Activated CD4-positive, alpha-beta T cell treated with anti-CD3 and anti-CD28 coated beads for 24 hours (primary cell): ENCODE results near the gene U2AF1L4.
A peak's percentile ranks its signal among the peaks of the same experiment; 100 is the strongest.

Experiments
- DNase-seq, 2 donors: peaks; one replicate each; pipeline ENCODE4 v3.0.0-alpha.2; 2020; ENCODE audit warnings: low read depth in 2 of 2

Gene U2AF1L4

DNA sequence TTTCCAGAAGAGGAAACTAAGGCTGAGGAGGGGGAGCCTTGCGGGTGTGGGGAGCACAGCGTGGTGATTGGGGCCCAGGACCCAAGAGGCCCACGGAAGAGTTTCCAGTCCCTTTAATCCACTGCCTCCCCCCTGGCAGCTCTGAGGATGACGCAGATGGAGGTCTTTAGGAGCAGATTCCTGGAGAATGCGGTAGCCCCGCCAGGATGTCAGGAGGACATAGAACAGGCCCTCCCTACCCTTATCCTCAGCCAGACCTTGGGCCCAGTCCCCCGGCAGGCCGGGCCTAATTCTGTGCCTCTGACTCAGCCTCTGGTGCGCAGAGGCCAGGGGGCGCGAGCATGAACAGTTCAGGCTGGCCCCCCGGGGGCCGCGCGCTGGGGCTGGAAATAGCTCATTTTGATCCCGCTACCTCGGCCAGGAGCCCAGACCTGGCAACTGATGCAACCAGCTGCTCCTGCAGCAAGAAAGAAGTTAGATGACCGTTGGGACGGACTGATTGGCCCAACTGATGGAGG is 12.1 kb upstream of the U2AF1L4 start:
- no peak for DNase-seq

DNA sequence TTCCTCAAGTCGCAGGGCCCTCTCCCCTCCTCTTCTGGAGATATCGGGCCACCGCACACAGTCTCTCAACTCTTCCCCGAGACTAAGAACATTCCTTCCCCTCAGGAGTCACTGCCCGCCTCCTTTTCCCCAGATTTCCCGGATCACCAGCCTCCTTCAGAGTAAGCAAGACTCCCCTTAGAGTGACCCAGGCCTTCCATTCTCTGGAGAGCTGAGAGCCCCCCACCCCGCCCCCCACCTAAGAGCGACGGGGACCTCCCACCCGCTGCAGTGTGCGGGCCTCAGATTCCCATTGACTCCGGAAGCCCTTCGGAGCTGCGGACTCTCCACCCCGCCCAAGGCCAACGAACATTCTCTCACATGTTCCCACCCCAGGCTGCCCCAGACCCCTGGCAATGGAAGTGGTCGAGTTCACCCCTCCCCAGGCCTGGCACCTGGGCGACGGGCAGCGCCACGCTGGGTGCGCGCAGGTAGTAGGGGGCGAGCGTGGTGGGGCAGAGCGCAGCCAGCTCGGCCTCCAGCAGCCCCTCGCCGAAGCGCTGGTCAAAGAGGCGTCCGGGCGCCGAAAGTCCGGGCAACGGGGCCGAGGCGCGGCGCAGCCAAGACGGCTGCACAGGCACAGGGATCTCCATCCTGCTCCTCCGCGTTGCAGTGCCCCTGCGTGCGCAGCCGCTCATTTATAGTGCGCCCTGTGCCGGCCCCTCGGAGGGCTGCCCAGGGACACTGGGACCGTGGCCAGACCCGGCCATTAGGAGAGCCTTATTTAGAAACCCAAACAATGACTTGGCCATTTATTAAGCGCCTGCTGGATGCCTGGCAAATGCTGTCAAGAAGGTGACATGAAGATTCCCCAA is 11.4 kb upstream of the U2AF1L4 start, which contains the start of gene HSPB6:
Gene HSPB6, minus strand, starts transcription at position 653 of the 854 bp plus-strand sequence. Its CDS starts 21 bp downstream, at position 632.
- no peak for DNase-seq

DNA sequence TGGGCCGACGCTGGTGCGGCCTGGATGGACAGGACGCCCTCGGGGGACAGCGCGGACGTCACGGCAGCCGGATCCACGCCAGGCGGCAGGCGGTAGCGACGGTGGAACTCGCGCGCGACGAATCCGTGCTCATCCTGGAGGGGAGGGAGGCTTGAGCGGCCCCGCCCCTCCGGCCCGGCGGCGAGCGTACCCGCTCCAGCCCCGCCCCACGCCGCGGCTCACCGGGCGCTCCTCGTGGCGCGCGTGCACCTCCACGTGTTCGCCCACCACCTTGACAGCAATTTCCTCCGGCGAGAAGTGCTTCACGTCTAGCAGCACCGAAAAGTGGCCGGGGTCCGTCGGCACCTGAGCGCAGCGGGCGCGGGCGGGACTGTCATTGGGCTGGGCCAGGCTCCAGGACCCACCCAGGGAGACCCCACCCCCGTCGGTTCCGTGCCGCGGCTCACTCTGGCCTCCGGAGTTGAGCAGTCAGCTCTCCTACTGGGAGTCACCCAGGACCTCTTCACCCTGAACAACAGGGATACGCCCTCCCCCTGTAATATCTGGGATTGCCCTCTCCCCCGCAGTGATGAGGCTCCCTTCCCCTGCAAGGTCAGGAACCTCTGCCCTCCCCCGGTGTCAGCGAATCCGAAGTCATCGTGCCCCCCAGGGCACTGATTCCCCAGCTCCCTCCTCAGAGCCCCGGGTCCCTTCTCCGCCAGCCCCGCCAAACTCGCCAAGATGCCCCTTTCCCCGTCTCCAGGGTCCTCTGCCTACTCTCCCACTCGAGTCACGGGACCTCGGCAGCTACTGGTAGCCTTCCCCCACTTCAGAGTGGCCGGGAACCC is 10.5 kb upstream of the U2AF1L4 start:
- no peak for DNase-seq

DNA sequence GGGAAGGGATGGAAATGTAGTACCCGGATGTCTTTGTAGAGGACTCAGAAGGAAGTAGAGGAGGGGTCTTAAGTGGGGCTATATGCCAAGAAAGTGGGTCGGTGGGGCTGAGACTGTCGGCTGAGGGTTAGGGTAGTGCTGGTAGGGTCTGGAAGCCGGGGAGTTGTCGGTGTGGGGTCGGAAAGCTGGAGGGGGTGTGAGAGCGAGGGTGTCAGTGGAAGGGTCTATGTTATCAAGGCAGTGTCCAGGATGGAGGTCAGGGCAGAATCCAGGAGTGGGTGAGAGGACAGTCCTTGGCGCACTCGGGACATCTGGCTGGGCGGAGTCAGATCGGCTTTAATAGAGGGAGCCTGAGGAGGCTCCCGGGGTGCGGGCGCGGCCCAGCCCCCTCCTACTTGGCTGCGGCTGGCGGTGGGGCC is 9.9 kb upstream of the U2AF1L4 start:
- no peak for DNase-seq

DNA sequence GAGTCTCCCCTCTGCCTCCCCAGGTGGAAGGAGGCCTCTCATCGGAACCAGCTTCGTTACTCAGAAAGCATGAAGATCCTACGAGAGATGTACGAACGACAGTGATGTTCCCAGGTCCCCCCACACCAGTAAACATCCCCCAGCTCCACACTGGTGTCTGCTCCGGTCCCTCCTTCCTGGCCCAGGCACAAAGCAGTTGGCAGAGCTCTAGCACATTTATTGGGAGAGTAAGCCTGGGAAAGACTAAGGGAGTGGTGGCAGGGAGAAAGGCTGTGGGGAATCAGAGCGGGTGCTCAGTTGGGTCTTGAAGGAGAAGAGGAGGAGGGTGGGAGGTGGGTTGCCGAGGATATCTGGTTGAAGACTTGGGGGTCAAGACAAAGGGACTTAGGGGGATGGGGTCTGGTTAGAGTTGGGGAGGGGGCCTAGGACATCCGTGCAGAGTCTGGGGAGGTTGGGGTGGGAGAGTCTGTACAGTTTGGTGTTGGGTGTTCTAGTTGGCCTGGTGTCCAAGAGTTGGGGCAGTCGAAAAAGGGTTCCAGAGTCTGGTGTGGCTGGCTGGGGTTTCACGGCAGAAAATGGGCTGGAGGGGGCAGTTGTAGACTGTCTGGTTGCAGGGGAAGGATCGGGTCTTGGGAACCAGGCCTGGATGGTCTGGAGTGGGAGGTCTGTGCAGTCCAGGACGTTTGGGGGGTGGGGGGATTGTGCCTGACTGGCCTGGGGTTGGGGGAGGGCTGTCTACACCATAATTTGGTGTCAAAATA is 9.3 kb upstream of the U2AF1L4 start:
- no peak for DNase-seq

DNA sequence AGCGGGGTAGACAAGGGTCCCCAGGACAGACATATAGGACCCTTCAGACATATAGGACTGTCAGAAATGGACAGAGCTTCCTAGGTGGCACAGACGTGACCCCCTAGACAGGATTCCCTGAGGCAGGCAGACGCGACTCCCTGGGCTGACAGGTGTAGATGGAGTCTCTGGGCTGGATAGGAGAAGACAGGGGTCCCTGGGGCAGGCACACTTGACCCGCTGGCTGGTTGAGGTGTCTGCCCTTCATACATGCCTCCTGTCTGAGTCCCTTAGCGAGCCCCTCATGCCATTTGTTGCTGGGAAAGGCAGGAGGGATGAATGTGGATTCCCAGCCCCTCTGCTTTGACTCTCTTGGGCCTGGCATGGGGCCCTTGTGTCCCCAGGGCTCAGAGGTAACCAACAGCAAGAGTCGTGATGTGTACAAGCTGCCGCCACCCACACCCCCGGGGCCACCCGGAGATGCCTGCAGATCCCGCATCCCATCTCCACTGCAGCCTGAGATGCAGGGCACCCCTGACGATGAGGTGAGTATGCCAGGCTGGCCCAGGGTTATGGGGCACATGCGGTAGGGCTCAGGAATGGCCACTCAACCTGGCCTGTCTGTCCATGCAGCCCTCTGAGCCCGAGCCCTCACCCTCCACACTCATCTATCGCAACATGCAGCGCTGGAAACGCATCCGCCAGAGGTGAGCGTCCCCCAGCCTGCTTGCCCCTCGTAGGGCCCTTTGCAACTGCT is 8.6 kb upstream of the U2AF1L4 start:
- no peak for DNase-seq

DNA sequence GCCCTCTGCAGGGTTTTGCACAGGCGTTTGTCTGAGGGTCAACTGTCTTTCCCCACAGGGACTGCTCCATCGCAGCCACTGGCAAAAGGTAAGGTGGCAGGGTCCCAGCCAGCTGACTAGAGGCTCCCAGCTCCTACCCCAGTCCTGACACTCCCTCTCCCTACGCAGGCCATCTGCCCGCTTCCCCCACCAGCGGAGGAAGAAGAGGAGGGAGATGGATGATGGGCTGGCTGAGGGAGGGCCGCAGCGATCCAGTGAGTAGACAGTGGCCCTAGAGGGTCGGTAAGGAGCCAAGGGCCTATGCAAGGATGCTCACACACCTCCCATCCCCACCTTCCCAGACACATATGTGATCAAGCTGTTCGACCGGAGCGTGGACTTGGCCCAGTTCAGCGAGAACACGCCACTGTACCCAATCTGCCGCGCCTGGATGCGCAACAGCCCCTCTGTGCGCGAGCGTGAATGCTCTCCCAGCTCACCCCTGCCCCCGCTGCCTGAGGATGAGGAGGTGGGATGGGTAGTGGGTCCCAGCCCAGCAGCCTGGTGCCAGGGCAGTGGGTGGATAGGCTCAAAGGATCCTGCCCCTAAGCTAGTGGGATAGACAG is 7.6 kb upstream of the U2AF1L4 start:
- no peak for DNase-seq

DNA sequence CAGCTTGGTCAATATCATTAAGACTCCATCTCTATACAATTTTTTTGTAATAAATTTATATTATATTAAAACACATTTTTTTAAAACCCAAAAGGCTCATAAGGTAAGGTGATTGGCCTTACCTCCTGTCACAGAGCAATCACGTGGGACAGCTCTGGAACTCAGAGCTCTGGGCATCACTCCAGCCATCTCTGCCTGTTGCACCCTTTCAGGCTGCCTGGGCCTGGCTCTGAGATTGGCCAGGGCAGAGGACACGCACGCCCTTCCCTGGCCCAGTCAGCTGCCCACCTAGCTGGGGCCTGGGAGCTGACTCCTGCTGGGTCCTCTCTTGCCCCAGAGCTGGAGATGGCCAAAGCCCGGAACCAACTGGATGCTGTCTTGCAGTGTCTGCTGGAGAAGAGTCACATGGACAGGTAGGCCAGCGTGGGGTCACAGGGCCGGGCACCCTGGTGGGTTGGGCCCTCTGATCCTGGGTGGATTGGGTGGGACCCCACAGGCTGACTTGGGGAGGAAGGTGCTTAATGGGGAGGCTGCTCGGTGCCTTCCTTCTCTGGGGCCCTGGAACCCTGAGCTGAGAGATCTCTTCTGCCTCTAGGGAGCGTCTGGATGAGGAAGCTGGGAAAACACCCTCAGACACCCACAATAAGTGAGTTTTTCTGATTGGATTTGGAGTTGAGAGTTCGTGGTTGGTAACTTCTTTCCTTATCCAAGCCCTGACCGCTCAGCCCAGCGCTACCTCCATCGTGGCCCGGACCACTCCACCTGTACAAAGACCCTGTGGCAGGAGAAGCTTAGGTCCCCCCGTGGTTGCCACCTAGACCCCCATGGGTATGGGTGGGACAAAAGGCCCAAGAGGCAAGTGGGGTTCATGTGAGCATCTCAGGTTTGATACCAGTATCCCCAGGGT is 6.9 kb upstream of the U2AF1L4 start:
- DNase-seq: no peak

DNA sequence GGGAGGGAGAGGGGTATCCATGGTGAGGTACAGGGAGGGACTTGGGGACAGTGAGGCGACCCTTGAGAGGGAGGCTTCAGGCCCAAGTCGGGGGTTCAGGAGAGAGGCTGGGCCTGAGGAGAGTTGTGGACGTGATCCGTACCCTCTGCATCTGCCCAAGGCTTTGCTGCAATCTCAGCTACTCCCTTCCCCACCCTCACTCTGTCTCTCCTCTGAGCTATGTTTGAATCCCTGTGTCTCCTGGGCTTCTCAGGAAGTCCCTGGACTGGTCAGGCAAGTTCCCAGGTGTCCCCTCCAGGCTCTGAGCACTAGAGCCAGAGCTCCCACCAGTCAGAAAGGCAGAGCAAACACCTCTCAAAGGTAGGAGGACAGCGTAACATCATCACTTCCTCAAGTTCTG is 4.9 kb upstream of the U2AF1L4 start:
- DNase-seq: no peak

DNA sequence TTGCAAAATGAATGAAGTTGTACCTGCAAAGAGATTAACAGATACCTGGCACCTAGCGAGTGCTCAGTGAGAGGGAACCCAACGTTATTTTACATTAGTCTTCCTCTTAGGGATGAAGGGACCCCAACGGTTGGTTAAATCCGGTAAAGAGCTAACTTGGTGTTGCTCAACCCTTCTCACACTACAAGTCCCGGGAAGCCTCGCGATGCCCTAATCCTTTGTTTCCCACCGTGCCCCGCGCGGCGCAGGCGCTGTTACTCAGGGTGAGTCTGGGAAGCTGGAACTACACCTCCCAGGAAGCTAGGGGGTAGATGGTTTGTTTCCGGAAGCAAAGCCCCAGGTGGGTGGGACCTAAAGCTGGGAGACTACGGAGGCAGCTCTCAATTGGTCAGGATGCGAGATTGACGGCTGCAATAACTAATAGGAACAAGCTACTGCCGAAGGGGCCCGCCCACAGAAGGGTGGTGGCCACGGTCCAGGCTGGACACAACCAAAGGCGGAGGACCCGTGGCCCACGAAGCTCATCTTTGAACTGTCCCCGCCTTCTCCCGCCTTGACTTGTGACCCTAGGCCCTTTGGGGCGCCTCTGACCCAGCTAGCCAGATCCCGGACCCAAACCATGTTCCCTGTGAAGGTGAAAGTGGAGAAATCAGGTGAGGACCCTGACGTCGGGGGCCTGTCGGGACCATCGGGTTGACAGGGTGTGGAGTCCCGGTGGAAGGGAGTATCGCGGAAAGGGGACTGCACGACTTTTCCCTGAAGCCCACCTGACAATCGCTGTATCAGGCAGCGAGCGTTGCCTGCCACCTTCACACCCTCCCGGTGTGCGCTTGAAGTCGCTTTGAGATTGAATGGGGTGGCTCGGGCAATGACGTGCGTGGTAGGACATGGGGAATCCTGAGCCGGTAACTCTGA is 3.1 kb upstream of the U2AF1L4 start, which contains the start of gene LIN37:
Gene LIN37, plus strand, starts transcription at position 471 of the 915 bp plus-strand sequence. Its CDS starts 149 bp downstream, at position 620.
- peak; percentile 97 for DNase-seq

DNA sequence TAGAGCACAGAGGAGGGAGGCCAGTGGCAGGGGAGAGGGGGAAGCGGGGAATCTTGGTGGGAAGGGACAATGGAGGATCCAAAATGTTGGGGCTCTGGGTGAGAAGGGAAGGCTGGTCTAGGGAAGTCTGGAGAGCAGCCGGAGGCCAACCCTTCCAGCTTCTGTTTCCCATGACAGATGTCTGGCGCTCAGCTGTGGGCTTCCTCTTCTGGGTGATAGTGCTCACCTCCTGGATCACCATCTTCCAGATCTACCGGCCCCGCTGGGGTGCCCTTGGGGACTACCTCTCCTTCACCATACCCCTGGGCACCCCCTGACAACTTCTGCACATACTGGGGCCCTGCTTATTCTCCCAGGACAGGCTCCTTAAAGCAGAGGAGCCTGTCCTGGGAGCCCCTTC is 1.3 kb upstream of the U2AF1L4 start:
- DNase-seq: no peak

DNA sequence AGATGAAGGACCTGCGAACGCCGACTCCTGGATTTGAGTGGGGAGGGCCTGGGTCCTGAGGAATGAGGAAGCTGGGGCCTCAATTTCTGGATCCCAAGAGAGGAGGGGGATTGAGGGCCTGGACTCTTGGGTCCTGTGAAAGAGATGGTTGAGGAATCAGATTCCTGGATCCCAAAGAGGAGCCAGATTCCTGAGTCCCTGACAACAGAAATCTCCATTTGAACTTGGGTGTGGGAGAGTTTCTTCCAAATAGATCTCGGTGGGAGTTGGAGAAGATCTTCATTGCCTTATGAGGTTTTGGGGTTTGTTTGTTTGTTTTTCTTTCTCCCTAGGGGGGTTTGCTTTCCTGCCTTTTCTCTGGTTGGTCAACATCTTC is 857 bp upstream of the U2AF1L4 start:
- no peak for DNase-seq

DNA sequence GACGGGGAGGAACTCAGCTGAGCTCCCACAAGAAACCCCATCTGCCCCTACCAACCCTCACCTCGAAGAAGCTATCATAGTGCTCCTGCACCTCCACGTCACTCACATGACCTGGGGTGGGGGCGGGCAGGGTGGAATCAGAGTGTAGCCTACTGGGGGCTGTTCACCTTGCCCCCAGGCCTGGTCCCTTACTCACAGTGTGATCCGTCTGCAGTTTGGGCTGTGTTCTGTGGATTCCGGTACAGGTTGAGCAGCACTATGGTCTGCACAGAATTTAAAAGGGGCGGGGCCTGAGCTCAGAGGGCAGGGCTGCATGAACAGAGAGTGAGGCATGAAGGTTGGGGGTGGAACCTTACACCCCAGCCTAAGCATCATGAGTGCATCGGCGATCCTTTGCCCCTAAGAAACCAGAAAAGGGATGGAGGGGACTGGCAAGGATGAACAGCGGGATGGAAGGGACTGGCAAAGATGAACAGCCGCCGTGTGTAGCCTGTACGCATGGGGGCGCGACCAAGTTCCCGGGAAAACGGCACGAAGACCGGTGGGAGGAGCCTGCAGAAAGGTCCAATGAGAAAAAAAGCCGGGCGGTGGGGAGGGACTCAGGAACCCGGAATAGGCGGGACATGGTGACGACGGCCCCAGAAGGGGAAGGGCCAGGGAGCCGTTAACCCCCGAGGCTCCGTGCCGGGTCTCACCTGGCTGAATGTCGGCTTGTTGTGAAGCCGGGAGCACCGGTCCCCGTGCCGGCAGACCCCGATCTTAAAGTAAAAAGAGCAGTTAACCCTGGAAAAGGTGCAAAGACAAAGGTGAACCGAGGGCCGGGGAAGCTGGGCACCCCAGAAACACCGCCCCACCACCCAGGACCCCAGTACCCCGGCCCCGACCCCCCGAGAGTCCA is 539 bp downstream of the U2AF1L4 start:
- DNase-seq: peak; percentile 83 to 84

DNA sequence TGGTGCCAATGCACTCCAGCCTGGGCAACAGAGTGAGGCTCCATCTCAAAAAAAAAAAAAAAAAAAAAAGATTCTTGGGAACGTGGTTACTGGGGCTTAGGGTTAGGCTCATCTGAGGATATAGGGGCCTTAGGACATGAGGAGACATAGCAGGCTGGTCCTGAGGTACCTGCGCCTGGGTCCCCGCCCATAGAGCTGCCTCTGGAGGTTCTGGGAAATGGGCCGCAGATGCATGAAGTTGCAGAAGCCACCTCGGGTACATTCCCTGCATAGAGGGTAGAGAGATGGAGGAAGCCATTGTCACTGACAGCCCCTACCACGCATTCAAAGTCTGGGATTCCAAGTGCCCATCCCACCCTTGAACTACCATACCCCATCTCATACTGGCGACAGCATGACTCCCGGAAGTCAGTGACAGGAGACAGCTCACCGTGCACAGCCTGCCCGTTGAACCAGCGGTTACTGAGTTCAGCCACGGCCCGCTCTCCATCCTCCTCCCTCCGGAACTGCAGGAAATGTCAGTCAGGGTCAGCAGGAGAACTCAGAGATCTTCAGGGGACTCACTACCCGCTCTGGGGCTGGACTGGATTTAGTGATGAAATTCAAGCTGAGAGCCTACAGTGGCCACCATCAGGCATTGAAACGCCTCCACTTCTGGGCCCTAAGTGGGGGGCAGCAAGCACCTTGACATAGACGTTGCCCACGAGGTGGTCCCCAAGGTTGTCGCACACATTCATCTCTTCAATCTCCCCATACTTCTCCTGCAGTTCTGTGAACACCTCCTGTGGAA is 1.4 kb downstream of the U2AF1L4 start:
- no peak for DNase-seq

DNA sequence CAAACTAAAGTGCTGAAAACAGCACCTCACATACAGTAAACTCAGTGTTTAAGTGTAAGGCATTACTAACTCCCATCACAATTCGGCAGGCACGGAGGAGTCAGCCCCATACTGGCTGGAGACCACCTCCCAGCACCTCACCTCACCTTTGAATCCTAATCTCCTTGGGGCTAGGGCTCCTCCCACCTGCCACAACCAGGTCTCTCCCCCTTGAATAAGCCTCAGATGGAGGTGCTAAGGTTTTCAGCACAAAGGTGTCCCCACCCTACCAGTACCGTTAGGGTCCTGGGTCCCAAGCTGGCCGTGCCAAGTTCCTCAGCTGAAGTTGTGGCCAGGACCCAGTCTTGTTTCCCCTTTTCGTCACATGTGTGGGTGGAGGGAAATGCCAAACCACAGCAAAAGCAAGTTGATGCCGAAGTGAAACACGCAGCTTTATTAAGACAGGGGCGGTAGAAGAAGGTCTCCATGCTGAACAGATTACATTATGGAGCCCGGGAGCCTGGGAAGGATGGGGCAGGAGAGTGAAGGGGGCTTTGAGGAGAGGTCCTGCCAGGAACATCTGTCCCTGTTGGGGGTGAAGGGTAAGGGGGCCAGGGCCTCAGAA is 3.0 kb downstream of the U2AF1L4 start, which contains the start of gene IGFLR1:
Gene IGFLR1, minus strand, starts transcription at position 332 of the 604 bp plus-strand sequence. CDS start 1,272 bp downstream, outside the sequence.
- peak; percentile 51 to 58 for DNase-seq

DNA sequence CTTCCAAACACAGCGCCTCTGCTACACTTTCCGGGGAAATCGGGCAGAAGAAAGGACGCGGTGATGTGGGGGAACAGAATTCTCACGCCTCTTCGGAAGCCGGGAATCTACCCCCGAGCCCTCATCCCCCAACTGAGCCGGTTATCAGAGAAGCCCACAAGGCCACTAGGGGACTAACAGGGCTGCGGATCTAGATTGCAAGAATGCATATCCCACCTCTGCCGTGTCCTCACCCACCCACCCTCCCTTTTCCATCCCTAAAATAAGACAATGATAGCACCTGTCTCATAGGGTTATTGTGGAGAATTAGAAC is 4.1 kb downstream of the U2AF1L4 start:
- no peak for DNase-seq
